Measurements from ENCODE around the gene SLC25A51. TPM values are rescaled to one million over a fixed set of nuclear protein-coding genes. Genes with fewer than 3 reads are reported as not detected.

The SLC25A51 gene
- total and polyA plus RNA-seq, 2 donors from 2014 or later: 10.7 to 25.5 TPM

DNA sequence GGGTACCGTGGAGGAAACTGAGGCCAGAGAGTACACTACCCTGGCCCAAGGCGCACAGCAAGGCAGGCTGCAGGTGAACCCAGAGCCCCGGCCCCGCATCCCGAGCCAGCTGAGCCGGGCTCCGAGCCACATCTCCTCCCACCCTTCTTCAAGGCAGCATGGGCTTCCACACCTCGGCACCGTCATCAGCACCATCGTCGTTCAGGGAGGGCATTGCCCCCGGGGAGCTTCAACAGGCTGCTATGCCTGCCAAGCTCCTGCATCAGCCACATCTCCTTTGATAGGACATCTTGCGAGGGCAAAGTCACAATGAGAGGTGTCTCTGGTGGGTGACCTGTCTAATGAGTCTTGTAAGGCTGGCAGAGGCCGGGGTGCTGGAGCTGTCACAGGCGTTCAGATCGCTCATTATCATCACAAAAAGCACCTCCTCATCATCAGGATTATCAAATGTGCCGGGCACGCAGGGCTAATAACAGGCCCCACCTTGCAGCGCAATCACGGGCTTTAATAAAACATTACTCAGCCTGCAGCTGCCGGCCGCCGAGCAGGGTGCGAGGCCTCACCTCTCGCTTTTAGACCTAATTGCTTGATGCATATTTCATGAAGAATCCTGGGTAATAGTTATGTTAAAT is 20.0 kb upstream of the SLC25A51 start:
- peaks cover 0 to 35% (median 27%) of the 10 kb centered on the region in 3 donors for H3K4me1 ChIP-seq (ENCODE audit: control insufficient read depth in 2 of 3, insufficient read depth in 2 of 3, low read depth in 1 of 3, low read length in 3 of 3)
- H3K36me3 ChIP-seq (ENCODE audit: control insufficient read depth in 2 of 3, insufficient read depth in 3 of 3, low read length in 3 of 3): peaks cover 0 to 4% (median 0%) of the 10 kb centered on the region in 3 donors
- DNase-seq (no peak), FAIRE-seq (no peak)
- H3K9ac ChIP-seq (ENCODE audit: low read length in 3 of 3): no peak overlapping the region
- no peaks in the 10 kb centered on the region for H3K9me3 ChIP-seq (ENCODE audit: control insufficient read depth in 2 of 3, insufficient read depth in 1 of 3, low read length in 3 of 3)
- no peaks in the 10 kb centered on the region for H3K27me3 ChIP-seq (ENCODE audit: control insufficient read depth, insufficient read depth, low read length)
- no peak for TF ChIP-seq CTCF (IDR thresholded peaks at IDR 0.05; ENCODE audit: borderline replicate concordance, extremely low read depth, insufficient read depth)
- no peak overlapping the region for H3K4me3 ChIP-seq (ENCODE audit: low read length in 3 of 3)
- intact Hi-C loops (cut with DNase I): no loop called here
- H3K27ac ChIP-seq (ENCODE audit: low read depth in 2 of 2, low read length in 2 of 2): no peak overlapping the region

DNA sequence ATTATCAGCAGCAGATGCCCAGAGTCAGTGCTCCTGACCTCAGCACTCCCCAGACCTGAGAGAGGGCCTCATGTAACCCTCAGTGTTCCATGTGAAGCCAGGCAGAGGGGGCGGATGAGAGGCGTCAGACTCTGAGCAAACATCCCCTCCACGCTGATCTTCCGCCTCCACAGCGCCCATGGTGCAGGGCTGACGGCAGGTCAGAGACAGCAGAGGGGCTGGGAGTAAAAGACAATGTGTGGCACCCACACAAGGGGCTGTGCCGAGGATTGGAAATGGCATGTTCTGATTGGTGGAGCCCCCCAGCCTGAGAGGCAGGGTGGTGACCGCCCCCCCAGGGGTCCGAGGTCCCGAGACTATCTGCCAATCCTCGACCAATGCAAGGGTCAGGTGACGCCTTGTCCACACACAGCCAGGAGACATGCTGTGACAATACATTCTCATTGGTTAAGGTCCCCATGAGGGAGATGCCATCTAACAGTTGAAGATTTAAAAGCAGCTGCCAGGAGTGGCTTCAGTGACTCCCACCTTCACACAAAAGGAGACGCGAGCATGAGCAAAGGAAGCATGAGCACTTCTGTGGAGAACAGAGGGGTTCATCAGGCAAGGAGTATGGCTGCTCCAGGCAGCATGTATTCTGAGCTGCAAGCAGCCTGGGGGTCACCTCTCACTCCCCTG is 19.3 kb upstream of the SLC25A51 start:
- FAIRE-seq: no peak
- Histone ChIP-seq H3K27me3 (ENCODE audit: control insufficient read depth, insufficient read depth, low read length) (no peaks in the 10 kb centered on the region), H3K4me3 (ENCODE audit: low read length in 3 of 3) (no peak overlapping the region), H3K36me3 (ENCODE audit: control insufficient read depth in 2 of 3, insufficient read depth in 3 of 3, low read length in 3 of 3) (peaks cover 0 to 4% (median 0%) of the 10 kb centered on the region in 3 donors), H3K9me3 (ENCODE audit: control insufficient read depth in 2 of 3, insufficient read depth in 1 of 3, low read length in 3 of 3) (no peaks in the 10 kb centered on the region), H3K9ac (ENCODE audit: low read length in 3 of 3) (no peak overlapping the region), H3K27ac (ENCODE audit: low read depth in 2 of 2, low read length in 2 of 2) (no peak overlapping the region), H3K4me1 (ENCODE audit: control insufficient read depth in 2 of 3, insufficient read depth in 2 of 3, low read depth in 1 of 3, low read length in 3 of 3) (peaks cover 0 to 31% (median 27%) of the 10 kb centered on the region in 3 donors)
- DNase-seq: no peak
- no peak for TF ChIP-seq CTCF (IDR thresholded peaks at IDR 0.05; ENCODE audit: borderline replicate concordance, extremely low read depth, insufficient read depth)
- intact Hi-C loops (cut with DNase I): no loop called here

DNA sequence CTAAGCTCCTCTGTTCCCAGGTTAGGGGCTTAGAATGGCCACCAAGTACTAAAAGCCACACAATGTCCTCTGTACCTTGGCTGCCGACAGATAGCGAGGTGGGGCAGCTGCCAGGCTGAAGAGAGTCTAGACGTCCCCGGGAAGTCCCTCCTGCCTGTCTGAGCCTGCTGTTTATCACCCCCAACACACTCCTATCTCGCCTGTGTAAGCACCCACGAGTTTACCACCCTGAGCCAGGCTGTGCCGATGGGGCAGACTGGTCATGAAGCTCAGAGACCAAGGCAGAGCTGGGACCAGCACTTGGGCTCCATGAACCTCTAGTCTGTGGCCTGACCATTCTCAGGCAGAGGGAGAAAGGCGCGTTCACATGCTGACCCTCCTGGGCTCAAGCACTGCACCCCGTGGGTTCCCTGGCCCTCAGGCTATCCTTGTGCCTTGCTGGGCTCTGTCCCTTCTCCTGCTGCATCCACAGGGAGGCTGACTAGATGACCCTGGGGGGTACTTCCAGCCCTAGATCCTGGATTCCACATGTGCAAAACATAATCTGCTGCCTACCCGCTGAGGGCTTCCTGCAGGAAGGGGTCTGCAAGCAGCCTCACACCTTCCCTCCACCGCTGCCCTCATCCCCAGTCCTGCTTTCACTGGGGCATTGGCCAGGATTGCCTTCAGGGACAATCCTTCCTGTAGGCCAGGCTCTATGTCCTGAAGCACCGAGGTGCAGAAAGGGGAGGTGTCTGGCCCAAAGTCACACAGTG is 18.6 kb upstream of the SLC25A51 start:
- DNase-seq: peak in 1 of 5 donors; percentile 25
- Histone ChIP-seq H3K4me1 (ENCODE audit: control insufficient read depth in 2 of 3, insufficient read depth in 2 of 3, low read depth in 1 of 3, low read length in 3 of 3) (peaks cover 0 to 28% (median 23%) of the 10 kb centered on the region in 3 donors), H3K36me3 (ENCODE audit: control insufficient read depth in 2 of 3, insufficient read depth in 3 of 3, low read length in 3 of 3) (peaks cover 0 to 4% (median under 1%) of the 10 kb centered on the region in 3 donors), H3K9me3 (ENCODE audit: control insufficient read depth in 2 of 3, insufficient read depth in 1 of 3, low read length in 3 of 3) (no peaks in the 10 kb centered on the region), H3K27ac (ENCODE audit: low read depth in 2 of 2, low read length in 2 of 2) (no peak overlapping the region), H3K9ac (ENCODE audit: low read length in 3 of 3) (peak overlapping the region in 1 of 3 donors; percentile 38), H3K4me3 (ENCODE audit: low read length in 3 of 3) (no peak overlapping the region), H3K27me3 (ENCODE audit: control insufficient read depth, insufficient read depth, low read length) (no peaks in the 10 kb centered on the region)
- intact Hi-C loops (cut with DNase I): no loop called here
- FAIRE-seq: no peak
- TF ChIP-seq CTCF (IDR thresholded peaks at IDR 0.05; ENCODE audit: borderline replicate concordance, extremely low read depth, insufficient read depth): no peak

Measured in kidney (tissue), 14 donors.